Right renal cortex interstitium (tissue), 3 donors: ENCODE measurements around the gene DMRTA2. TPM values are rescaled to one million over a fixed set of nuclear protein-coding genes. Genes with fewer than 3 reads are reported as not detected.

Experiments used
- DNase-seq, 3 donors: peaks; one replicate each; pipeline ENCODE4 v3.0.0-alpha.2; 2013; ENCODE audit warnings: low read depth in 3 of 3, low spot score in 2 of 3
- polyA plus RNA-seq, 3 donors: library from polyadenylated mRNA; unstranded; fragments of 120-200 nt; gene quantifications; one replicate each; pipeline ENCODE4 v1.2.1, GENCODE V29; 2013; ENCODE audit not compliant: insufficient read length in 3 of 3

The DMRTA2 gene
- polyA plus RNA-seq, 3 donors: not detected

GRCh38 chr1:50424045-50424883 lies 1.0 kb upstream of the DMRTA2 start:
- no peak for DNase-seq

GRCh38 chr1:50423670-50424000 lies 392 bp upstream of the DMRTA2 start:
- DNase-seq: no peak

- no peak for DNase-seq
These were observed 633 bp downstream of the DMRTA2 start for GRCh38 chr1:50422675-50422945.

- no peak for DNase-seq
These were observed 1.2 kb downstream of the DMRTA2 start for GRCh38 chr1:50421768-50422674.

GRCh38 chr1:50421366-50421748 lies 1.9 kb downstream of the DMRTA2 start:
- no peak for DNase-seq

- no peak for DNase-seq
These were observed 2.4 kb downstream of the DMRTA2 start for GRCh38 chr1:50420689-50421365.

GRCh38 chr1:50419907-50420677 lies 3.2 kb downstream of the DMRTA2 start:
- no peak for DNase-seq

- no peak for DNase-seq
These were observed 3.9 kb downstream of the DMRTA2 start for GRCh38 chr1:50419192-50419906.

GRCh38 chr1:50418600-50419109 lies 4.6 kb downstream of the DMRTA2 start:
- no peak for DNase-seq

- DNase-seq: no peak
These were observed 5.2 kb downstream of the DMRTA2 start for GRCh38 chr1:50417946-50418599.

- no peak for DNase-seq
These were observed 5.7 kb downstream of the DMRTA2 start for GRCh38 chr1:50417507-50417906.

- DNase-seq: no peak
These were observed 6.4 kb downstream of the DMRTA2 start for GRCh38 chr1:50416553-50417453.

GRCh38 chr1:50416150-50416527 lies 7.1 kb downstream of the DMRTA2 start:
- no peak for DNase-seq

GRCh38 chr1:50415235-50416149 lies 7.8 kb downstream of the DMRTA2 start:
- DNase-seq: no peak

- DNase-seq: no peak
These were observed 8.4 kb downstream of the DMRTA2 start for GRCh38 chr1:50414853-50415234.

- no peak for DNase-seq
These were observed 10.3 kb downstream of the DMRTA2 start for GRCh38 chr1:50412813-50413476.

GRCh38 chr1:50405814-50406213 lies 17.4 kb downstream of the DMRTA2 start:
- DNase-seq: no peak
